ENCODE results near the gene VPS26A. TPM values are rescaled to one million over a fixed set of nuclear protein-coding genes. Genes with fewer than 3 reads are reported as not detected.

Gene VPS26A
- total and polyA plus RNA-seq, 2 experiments from 2014 or later: 29.0 to 41.6 TPM

DNA sequence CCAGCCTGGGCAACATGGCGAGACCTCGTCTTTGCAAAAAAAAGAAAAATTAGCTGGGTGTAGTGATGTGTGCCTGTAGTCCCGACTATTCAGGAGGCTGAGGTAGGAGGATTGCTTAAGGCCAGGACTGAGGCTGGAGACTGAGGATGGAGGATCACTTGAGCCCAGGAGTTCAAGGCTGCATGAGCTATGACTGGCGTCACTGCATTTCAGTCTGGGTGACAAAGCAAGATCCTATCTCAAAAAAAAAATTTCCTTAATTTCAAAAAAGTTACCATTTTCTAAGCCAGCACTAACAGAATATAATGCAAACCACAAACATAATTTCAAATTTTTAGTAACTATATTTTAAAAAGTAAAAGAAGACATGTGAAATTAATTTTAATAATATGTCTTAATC, 49.4 kb upstream of the VPS26A start (continued):
- no peak for TF ChIP-seq EZH2phosphoT487 (IDR thresholded peaks at IDR 0.05; ENCODE audit: unreplicated experiment)
- no peak for TF ChIP-seq EZH2 (IDR thresholded peaks at IDR 0.05; ENCODE audit: low read depth, unreplicated experiment)
- TF ChIP-seq STAT1 (IDR thresholded peaks at IDR 0.05; ENCODE audit: unreplicated experiment): no peak
- TF ChIP-seq, protein P1, sequence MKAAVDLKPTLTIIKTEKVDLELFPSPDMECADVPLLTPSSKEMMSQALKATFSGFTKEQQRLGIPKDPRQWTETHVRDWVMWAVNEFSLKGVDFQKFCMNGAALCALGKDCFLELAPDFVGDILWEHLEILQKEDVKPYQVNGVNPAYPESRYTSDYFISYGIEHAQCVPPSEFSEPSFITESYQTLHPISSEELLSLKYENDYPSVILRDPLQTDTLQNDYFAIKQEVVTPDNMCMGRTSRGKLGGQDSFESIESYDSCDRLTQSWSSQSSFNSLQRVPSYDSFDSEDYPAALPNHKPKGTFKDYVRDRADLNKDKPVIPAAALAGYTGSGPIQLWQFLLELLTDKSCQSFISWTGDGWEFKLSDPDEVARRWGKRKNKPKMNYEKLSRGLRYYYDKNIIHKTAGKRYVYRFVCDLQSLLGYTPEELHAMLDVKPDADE (IDR thresholded peaks at IDR 0.05): no peak

DNA sequence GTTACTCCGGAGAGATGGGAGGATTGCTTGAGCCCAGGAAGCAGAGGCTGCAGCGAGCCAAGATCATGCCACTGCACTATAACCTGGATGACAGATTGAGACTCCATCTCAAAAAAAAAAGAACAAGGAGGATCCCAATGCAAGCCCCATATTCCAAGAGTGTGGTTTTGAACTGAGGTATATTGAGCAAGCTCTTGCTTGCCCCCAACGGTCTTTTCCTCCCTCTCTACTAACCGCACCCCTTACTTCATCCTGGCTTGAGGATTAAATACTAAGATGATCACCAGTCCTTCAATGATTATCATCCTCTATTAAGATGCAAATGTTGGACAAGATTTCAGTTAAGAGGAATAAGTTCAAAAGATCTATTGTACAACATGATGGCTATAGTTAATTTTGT, 48.5 kb upstream of the VPS26A start:
- Mint-ChIP-seq H3K4me3 (no peak overlapping the region), H3K27ac (no peak overlapping the region)
- no peak for ATAC-seq

DNA sequence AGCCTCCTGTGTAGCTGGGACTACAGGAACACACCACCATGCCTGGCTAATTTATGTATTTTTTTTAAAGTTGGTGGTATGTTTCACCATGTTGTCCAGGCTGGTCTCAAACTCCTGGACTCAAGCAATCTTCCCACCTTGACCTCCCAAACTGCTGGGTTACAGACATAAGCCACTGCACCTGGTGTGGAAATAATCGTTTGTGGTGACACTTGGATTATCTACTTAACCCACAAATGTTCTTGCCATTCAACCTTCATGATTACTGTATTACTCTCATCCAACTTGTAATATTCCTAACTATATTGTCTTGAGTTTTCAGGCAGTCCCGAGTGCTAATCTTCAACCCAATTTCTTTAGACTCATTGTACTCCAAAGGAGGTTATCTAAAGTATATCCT, 45.7 kb upstream of the VPS26A start:
- no peaks in the 10 kb centered on the region for H4K20me1 ChIP-seq (replicated peaks; ENCODE audit: insufficient read depth)
- no peaks in the 10 kb centered on the region for H3K36me3 Mint-ChIP-seq (ENCODE audit: low read depth)
- H3K4me2 ChIP-seq: no peak overlapping the region
- no peaks in the 10 kb centered on the region for H3K4me1 ChIP-seq (ENCODE audit: insufficient read depth)
- 0 out of 3 replicates have a peak, but pooled peaks cover 3% of the 10 kb centered on the region for H3K4me1 Mint-ChIP-seq
- H3K79me2 ChIP-seq (replicated peaks; ENCODE audit: insufficient read depth): no peaks in the 10 kb centered on the region
- no peaks in the 10 kb centered on the region for H3K36me3 ChIP-seq (ENCODE audit: insufficient read depth)
- H3K27me3 Mint-ChIP-seq (ENCODE audit: insufficient read depth, low read depth, poor library complexity): no peaks in the 10 kb centered on the region
- H3F3A ChIP-seq (replicated peaks; ENCODE audit: low read depth): no peaks in the 10 kb centered on the region
- no peak for DNase-seq (ENCODE audit: low spot score)
- no peak overlapping the region for H2AFZ ChIP-seq
- H3K4me3 ChIP-seq: no peak overlapping the region
- no peak overlapping the region for H3K27ac ChIP-seq (ENCODE audit: low read depth)
- no peaks in the 10 kb centered on the region for H3K9me2 ChIP-seq (ENCODE audit: insufficient read depth)
- no peaks in the 10 kb centered on the region for H3K27me3 ChIP-seq (ENCODE audit: insufficient read depth)
- no peak overlapping the region for H3K4me3 Mint-ChIP-seq
- H3K27ac Mint-ChIP-seq: no peak overlapping the region
- no peaks in the 10 kb centered on the region for H3K9me3 Mint-ChIP-seq
- no peak for ATAC-seq
- no peak for TF ChIP-seq POLR2AphosphoS5 (IDR thresholded peaks at IDR 0.05; ENCODE audit: low read depth)
- TF ChIP-seq, protein P1 (IDR thresholded peaks at IDR 0.05): no peak
- no peak for TF ChIP-seq EZH2phosphoT487 (IDR thresholded peaks at IDR 0.05; ENCODE audit: unreplicated experiment)
- TF ChIP-seq STAT1 (IDR thresholded peaks at IDR 0.05; ENCODE audit: unreplicated experiment): no peak
- no peak for TF ChIP-seq CREB1 (CRISPR knock-in tag; IDR thresholded peaks at IDR 0.05; ENCODE audit: low read depth)
- TF ChIP-seq ZNF331 (CRISPR knock-in tag; IDR thresholded peaks at IDR 0.05; ENCODE audit: low read depth): no peak
- TF ChIP-seq, protein P2, sequence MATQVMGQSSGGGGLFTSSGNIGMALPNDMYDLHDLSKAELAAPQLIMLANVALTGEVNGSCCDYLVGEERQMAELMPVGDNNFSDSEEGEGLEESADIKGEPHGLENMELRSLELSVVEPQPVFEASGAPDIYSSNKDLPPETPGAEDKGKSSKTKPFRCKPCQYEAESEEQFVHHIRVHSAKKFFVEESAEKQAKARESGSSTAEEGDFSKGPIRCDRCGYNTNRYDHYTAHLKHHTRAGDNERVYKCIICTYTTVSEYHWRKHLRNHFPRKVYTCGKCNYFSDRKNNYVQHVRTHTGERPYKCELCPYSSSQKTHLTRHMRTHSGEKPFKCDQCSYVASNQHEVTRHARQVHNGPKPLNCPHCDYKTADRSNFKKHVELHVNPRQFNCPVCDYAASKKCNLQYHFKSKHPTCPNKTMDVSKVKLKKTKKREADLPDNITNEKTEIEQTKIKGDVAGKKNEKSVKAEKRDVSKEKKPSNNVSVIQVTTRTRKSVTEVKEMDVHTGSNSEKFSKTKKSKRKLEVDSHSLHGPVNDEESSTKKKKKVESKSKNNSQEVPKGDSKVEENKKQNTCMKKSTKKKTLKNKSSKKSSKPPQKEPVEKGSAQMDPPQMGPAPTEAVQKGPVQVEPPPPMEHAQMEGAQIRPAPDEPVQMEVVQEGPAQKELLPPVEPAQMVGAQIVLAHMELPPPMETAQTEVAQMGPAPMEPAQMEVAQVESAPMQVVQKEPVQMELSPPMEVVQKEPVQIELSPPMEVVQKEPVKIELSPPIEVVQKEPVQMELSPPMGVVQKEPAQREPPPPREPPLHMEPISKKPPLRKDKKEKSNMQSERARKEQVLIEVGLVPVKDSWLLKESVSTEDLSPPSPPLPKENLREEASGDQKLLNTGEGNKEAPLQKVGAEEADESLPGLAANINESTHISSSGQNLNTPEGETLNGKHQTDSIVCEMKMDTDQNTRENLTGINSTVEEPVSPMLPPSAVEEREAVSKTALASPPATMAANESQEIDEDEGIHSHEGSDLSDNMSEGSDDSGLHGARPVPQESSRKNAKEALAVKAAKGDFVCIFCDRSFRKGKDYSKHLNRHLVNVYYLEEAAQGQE (IDR thresholded peaks at IDR 0.05; ENCODE audit: unreplicated experiment): no peak
- TF ChIP-seq ZNF114 (CRISPR knock-in tag; IDR thresholded peaks at IDR 0.05): no peak
- no peak for TF ChIP-seq NANOG (IDR thresholded peaks at IDR 0.05; ENCODE audit: borderline replicate concordance)
- TF ChIP-seq JUNB (IDR thresholded peaks at IDR 0.05; ENCODE audit: unreplicated experiment): no peak

More for the DNA sequence above, 48.5 kb upstream of the VPS26A start:
- Histone ChIP-seq H3F3A (replicated peaks; ENCODE audit: low read depth) (no peaks in the 10 kb centered on the region), H3K4me3 (no peak overlapping the region), H3K79me2 (replicated peaks; ENCODE audit: insufficient read depth) (no peaks in the 10 kb centered on the region), H3K4me2 (no peak overlapping the region), H2AFZ (no peak overlapping the region), H3K36me3 (ENCODE audit: insufficient read depth) (no peaks in the 10 kb centered on the region), H3K27ac (ENCODE audit: low read depth) (no peak overlapping the region), H3K9me2 (ENCODE audit: insufficient read depth) (no peaks in the 10 kb centered on the region), H3K4me1 (ENCODE audit: insufficient read depth) (no peaks in the 10 kb centered on the region), H3K27me3 (ENCODE audit: insufficient read depth) (no peaks in the 10 kb centered on the region), H4K20me1 (replicated peaks; ENCODE audit: insufficient read depth) (no peaks in the 10 kb centered on the region)
- DNase-seq (ENCODE audit: low spot score): no peak
- no peaks in the 10 kb centered on the region for H3K36me3 Mint-ChIP-seq (ENCODE audit: low read depth)
- TF ChIP-seq ZNF331 (CRISPR knock-in tag; IDR thresholded peaks at IDR 0.05; ENCODE audit: low read depth) (no peak), NANOG (IDR thresholded peaks at IDR 0.05; ENCODE audit: borderline replicate concordance) (no peak), POLR2AphosphoS5 (IDR thresholded peaks at IDR 0.05; ENCODE audit: low read depth) (no peak), JUNB (IDR thresholded peaks at IDR 0.05; ENCODE audit: unreplicated experiment) (no peak)
- peaks cover 5% of the 10 kb centered on the region; the same call in 1 of the 3 replicates for H3K4me1 Mint-ChIP-seq
- no peaks in the 10 kb centered on the region for H3K9me3 Mint-ChIP-seq
- H3K27me3 Mint-ChIP-seq (ENCODE audit: insufficient read depth, low read depth, poor library complexity): no peaks in the 10 kb centered on the region

Data from GM23338 (cell line).